GM19193 (cell line): Measurements from ENCODE around the gene NAPSA.

ENCODE experiments used
- POLR2A ChIP-seq: IDR thresholded peaks from 4 replicates; pipeline ENCODE4 v1.6.1; 2011; ENCODE audit not compliant: insufficient read depth, insufficient read length; ENCODE audit errors: extremely low read depth

NAPSA gene

GRCh38 chr19:50392759-50393158 is 27.3 kb upstream of the NAPSA start:
- no peak for TF ChIP-seq POLR2A

GRCh38 chr19:50387868-50388245 is 22.4 kb upstream of the NAPSA start:
- TF ChIP-seq POLR2A: no peak

- no peak for TF ChIP-seq POLR2A
Measured at GRCh38 chr19:50387176-50387867, 21.9 kb upstream of the NAPSA start.

- TF ChIP-seq POLR2A: no peak
Measured at GRCh38 chr19:50384685-50385535, 19.5 kb upstream of the NAPSA start.

GRCh38 chr19:50383852-50384684 is 18.6 kb upstream of the NAPSA start, which contains the start of gene POLD1:
Gene POLD1, plus strand, starts transcription at chr19:50384347. Its CDS starts 14,505 bp downstream, at chr19:50398852.
- TF ChIP-seq POLR2A: peak; percentile 68

GRCh38 chr19:50383001-50383851 is 17.8 kb upstream of the NAPSA start:
- no peak for TF ChIP-seq POLR2A

GRCh38 chr19:50381881-50382729 is 16.7 kb upstream of the NAPSA start:
- peak; percentile 10 for TF ChIP-seq POLR2A

GRCh38 chr19:50380751-50381151 is 15.3 kb upstream of the NAPSA start:
- TF ChIP-seq POLR2A: no peak

- no peak for TF ChIP-seq POLR2A
Measured at GRCh38 chr19:50380137-50380536, 14.7 kb upstream of the NAPSA start.

- no peak for TF ChIP-seq POLR2A
Measured at GRCh38 chr19:50379602-50380001, 14.2 kb upstream of the NAPSA start.

GRCh38 chr19:50378863-50379236 is 13.4 kb upstream of the NAPSA start:
- no peak for TF ChIP-seq POLR2A

- no peak for TF ChIP-seq POLR2A
Measured at GRCh38 chr19:50378169-50378862, 12.9 kb upstream of the NAPSA start.

- no peak for TF ChIP-seq POLR2A
Measured at GRCh38 chr19:50377517-50377916, 12.1 kb upstream of the NAPSA start.
